Kidney glomerular epithelial cell (primary cell): Measurements from ENCODE around the gene FAIM2.
A peak's percentile ranks its signal among the peaks of the same experiment; 100 is the strongest.

Experiments used
- DNase-seq: peaks from one replicate; lab custom pipeline; 2025; lab: John Stamatoyannopoulos, UW

Gene FAIM2

GRCh38 chr12:49903700-49904423, at the start of gene FAIM2:
FAIM2 (minus strand) TSS chr12:49903900; CDS start chr12:49903792, 108 bp downstream.
- DNase-seq, result no peak

- DNase-seq, result no peak
These were observed 49.5 kb upstream of the FAIM2 start for GRCh38 chr12:49953151-49953550.

- no peak for DNase-seq
These were observed 48.8 kb upstream of the FAIM2 start for GRCh38 chr12:49952391-49953055.

- no peak for DNase-seq
These were observed 47.9 kb upstream of the FAIM2 start for GRCh38 chr12:49951411-49952240.

- no peak for DNase-seq
These were observed 46.9 kb upstream of the FAIM2 start, which contains the start of gene AQP2 for GRCh38 chr12:49950273-49951251. AQP2 (plus strand) TSS chr12:49950737; CDS start chr12:49950831, 94 bp downstream.

GRCh38 chr12:49949866-49950265, 46.2 kb upstream of the FAIM2 start:
- no peak for DNase-seq

GRCh38 chr12:49948866-49949845, 45.5 kb upstream of the FAIM2 start:
- DNase-seq, result no peak

GRCh38 chr12:49947593-49948226, 44.0 kb upstream of the FAIM2 start:
- DNase-seq, result no peak

- DNase-seq, result no peak
These were observed 42.8 kb upstream of the FAIM2 start for GRCh38 chr12:49946497-49946896.

- no peak for DNase-seq
These were observed 42.4 kb upstream of the FAIM2 start for GRCh38 chr12:49946086-49946485.

GRCh38 chr12:49945394-49946080, 41.8 kb upstream of the FAIM2 start:
- peak; percentile 83 for DNase-seq

GRCh38 chr12:49944718-49945117, 41.0 kb upstream of the FAIM2 start:
- DNase-seq, result no peak

GRCh38 chr12:49944046-49944445, 40.3 kb upstream of the FAIM2 start:
- no peak for DNase-seq

GRCh38 chr12:49943625-49943960, 39.9 kb upstream of the FAIM2 start:
- no peak for DNase-seq

GRCh38 chr12:49942921-49943624, 39.4 kb upstream of the FAIM2 start:
- no peak for DNase-seq

GRCh38 chr12:49942512-49942893, 38.8 kb upstream of the FAIM2 start:
- DNase-seq, result no peak

- DNase-seq, result no peak
These were observed 38.1 kb upstream of the FAIM2 start for GRCh38 chr12:49941556-49942511.
